GM20000 (cell line): ENCODE results near the gene LMAN1.

ENCODE experiments used
- DNase-seq: peaks from one replicate; pipeline ENCODE4 v3.0.0; 2012; ENCODE audit warnings: low spot score
- CTCF ChIP-seq: IDR thresholded peaks from 2 replicates; pipeline ENCODE4 v1.5.1; 2012; ENCODE audit warnings: mild to moderate bottlenecking, control low read depth; ENCODE audit errors: extremely low read depth, missing control alignments

LMAN1 gene, protein sequence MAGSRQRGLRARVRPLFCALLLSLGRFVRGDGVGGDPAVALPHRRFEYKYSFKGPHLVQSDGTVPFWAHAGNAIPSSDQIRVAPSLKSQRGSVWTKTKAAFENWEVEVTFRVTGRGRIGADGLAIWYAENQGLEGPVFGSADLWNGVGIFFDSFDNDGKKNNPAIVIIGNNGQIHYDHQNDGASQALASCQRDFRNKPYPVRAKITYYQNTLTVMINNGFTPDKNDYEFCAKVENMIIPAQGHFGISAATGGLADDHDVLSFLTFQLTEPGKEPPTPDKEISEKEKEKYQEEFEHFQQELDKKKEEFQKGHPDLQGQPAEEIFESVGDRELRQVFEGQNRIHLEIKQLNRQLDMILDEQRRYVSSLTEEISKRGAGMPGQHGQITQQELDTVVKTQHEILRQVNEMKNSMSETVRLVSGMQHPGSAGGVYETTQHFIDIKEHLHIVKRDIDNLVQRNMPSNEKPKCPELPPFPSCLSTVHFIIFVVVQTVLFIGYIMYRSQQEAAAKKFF

DNA sequence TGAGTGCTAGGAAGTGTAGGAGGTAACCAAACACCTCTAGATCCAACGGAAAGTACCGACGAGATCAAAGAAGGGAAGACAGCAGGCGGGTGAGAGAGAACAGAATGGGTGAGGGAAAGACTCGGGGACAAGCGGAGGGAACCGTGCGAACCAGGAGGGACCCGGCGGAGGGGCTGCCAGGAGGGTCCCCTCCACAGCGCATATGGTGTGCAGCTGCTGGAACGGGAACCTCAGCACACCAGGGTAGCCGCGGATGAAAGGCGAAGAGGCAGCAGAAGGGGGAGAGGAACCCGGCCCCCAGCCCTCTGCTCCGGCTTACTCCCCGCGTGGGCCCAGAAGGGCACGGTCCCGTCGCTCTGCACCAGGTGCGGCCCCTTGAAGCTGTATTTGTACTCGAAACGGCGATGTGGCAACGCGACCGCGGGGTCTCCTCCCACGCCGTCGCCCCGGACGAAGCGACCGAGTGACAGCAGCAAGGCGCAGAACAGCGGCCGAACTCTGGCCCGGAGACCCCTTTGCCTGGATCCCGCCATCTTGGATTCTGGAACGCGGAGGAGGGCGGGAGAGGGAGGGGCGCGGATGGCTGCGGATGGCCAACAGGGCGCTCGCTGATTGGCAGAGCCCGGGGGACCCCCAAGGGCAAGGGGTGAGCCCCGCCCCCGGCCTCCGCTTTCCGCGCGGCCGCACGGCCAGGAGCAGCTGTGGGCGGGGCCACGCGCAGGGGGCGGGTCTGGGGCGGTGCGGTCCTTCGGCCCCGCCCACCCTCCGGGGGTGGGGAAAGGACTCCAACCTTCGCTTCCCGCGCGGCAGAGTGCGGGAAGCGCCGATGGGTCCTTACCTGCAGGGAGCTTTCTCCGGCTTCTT is at the start of gene LMAN1:
Gene LMAN1, minus strand, starts transcription at position 554 of the 864 bp plus-strand sequence. Its CDS starts 21 bp downstream, at position 533.
- DNase-seq = peak; percentile 97
- no peak for TF ChIP-seq CTCF

GRCh38 chr18:59402432-59403090 is 43.5 kb upstream of the LMAN1 start:
- TF ChIP-seq CTCF = peak; percentile 78
- DNase-seq = peak; percentile 86

GRCh38 chr18:59400407-59400806 is 41.3 kb upstream of the LMAN1 start:
- no peak for TF ChIP-seq CTCF

GRCh38 chr18:59395226-59396175 is 36.4 kb upstream of the LMAN1 start:
- no peak for DNase-seq
- no peak for TF ChIP-seq CTCF

More at GRCh38 chr18:59400407-59400806, 41.3 kb upstream of the LMAN1 start:
- DNase-seq = no peak

DNA sequence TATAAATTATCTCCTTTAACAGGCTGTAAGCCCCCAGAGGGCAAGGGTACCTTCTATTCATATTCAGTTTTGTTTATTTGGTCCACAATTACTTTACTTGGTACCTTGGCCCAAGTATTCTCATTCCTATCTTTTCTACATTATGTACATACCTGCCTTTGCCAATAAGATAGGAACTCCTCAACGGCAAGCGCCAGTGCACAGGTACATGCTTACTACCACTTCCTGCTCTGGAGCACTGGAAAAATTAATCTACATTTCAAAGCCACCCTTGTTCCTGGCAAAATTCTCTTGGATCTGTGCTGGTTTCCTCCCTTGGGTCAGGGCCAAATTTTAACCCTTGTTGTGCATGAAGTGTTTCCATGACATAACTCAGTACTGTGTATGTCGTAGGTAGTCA is 34.3 kb upstream of the LMAN1 start:
- DNase-seq = no peak
- no peak for TF ChIP-seq CTCF

DNA sequence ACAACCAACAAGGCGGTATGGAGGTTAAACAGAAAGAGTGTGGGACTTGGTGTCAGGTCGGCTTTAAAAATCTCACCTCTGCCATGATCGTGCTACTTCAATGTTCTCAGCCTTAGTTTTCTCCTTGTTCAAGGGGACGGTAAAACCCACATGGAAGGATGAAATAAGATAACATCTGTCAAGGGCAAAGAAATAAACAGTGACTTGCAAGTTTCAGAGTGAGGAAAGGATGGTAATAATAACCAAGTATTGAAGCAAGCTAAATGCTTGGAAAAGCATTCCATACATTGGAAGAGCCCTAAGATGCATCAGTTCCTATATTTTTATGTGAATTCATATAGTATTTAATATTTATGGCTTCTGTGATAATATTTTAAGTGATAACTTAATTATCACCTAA is 29.8 kb upstream of the LMAN1 start:
- no peak for DNase-seq
- no peak for TF ChIP-seq CTCF
